Measurements from ENCODE around the gene RNH1. TPM values are rescaled to one million over a fixed set of nuclear protein-coding genes. Genes with fewer than 3 reads are reported as not detected.

RNH1 gene
- total and polyA plus RNA-seq, 2 of the 8 experiments (the other 6 are each of a cell fraction or from before 2014, with no cell fraction given), result 48.7 to 49.8 TPM

DNA sequence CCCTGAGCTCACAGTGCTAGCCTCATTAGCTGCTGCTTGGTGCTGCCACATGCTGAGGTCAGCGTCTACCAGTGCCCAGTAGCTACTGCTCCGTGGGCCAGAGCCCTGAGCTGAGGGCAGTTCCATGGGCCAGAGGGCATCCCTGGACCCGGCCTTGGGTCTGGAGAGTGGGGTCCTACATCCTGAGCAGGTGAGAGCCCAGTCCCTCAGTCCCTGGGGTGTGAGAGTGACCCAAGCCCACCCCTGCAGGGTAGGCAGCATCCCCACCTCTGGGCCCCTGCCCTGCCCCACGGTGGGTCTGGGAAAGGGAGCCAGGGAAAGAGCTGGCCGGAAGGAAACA lies 43.7 kb upstream of the RNH1 start:
- Histone ChIP-seq H3K56ac (replicated peaks; ENCODE audit: insufficient read length, low read depth, low read length) (no peak overlapping the region), H2AK5ac (ENCODE audit: low read depth, low read length) (no peak overlapping the region), H3K27ac (ENCODE audit: low read depth, low read length) (no peak overlapping the region), H2AFZ (ENCODE audit: low read length) (no peak overlapping the region), H3K27me3 (replicated peaks in 1 of 4; ENCODE audit: control insufficient read depth in 3 of 4, extremely low read depth in 1 of 4, insufficient read depth in 3 of 4, low read length in 3 of 4) (peaks cover 1 to 3% (median 3%) of the 10 kb centered on the region in 4 experiments; a peak in 6 of 7 replicates), H3K18ac (ENCODE audit: extremely low read depth, low read length) (no peak overlapping the region), H3K4me2 (ENCODE audit: insufficient read depth in 1 of 2, low read depth in 2 of 2, low read length in 2 of 2) (no peak overlapping the region), H2BK15ac (ENCODE audit: low read length) (no peak overlapping the region), H3K4ac (replicated peaks; ENCODE audit: insufficient read length, low read depth, low read length) (no peak overlapping the region), H2BK20ac (ENCODE audit: low read length) (no peak overlapping the region), H3K4me1 (replicated peaks in 1 of 4; ENCODE audit: control insufficient read depth in 3 of 4, insufficient read depth in 4 of 4, low read length in 3 of 4) (peaks cover 0 to 8% (median 0%) of the 10 kb centered on the region in 4 experiments; a peak in 3 of 7 replicates), H3K14ac (ENCODE audit: insufficient read length) (no peak overlapping the region), H3K4me3 (ENCODE audit: extremely low read depth in 1 of 4, insufficient read depth in 2 of 4, low read depth in 3 of 4, low read length in 4 of 4) (no peak overlapping the region), H3K79me2 (ENCODE audit: control insufficient read depth in 1 of 2, insufficient read depth in 2 of 2, low read length in 2 of 2) (no peaks in the 10 kb centered on the region), H2BK12ac (ENCODE audit: low read depth, low read length) (0 out of 2 replicates have a peak overlapping the region, but pooled peaks have one; percentile 17), H4K91ac (replicated peaks; ENCODE audit: insufficient read length, low read length) (no peak overlapping the region), H3K9ac (replicated peaks in 1 of 4; ENCODE audit: extremely low read depth in 1 of 4, low read depth in 3 of 4, low read length in 3 of 4) (no peak overlapping the region), H4K20me1 (replicated peaks in 1 of 2; ENCODE audit: control insufficient read depth in 1 of 2, insufficient read depth in 2 of 2, low read length in 2 of 2) (no peaks in the 10 kb centered on the region), H4K8ac (ENCODE audit: extremely low read depth, insufficient read depth, low read length) (peak overlapping the region; percentile 68), H3K9me3 (ENCODE audit: insufficient read depth in 2 of 2, low read depth in 1 of 2, low read length in 1 of 2) (no peaks in the 10 kb centered on the region), H3K23me2 (ENCODE audit: low read depth, low read length) (peaks cover 3% of the 10 kb centered on the region; the same call in 1 of the 2 replicates), H2BK120ac (replicated peaks; ENCODE audit: low read depth, low read length) (no peak overlapping the region), H3K79me1 (ENCODE audit: low read depth, low read length) (no peaks in the 10 kb centered on the region), H3K23ac (ENCODE audit: insufficient read length) (no peak overlapping the region), H4K5ac (ENCODE audit: insufficient read length, low read depth, low read length) (no peak overlapping the region), H2BK5ac (ENCODE audit: low read depth, low read length) (no peak overlapping the region), H3K36me3 (ENCODE audit: control insufficient read depth in 2 of 4, insufficient read depth in 4 of 4, low read length in 3 of 4) (no peaks in the 10 kb centered on the region)
- FAIRE-seq (no peak), DNase-seq (ENCODE audit: low read depth in 1 of 2, low spot score in 2 of 2) (no peak)
- 89% methylated on average over 4 of the region's 5 CpGs; no CpG with 5 or more reads in 1 of the 2 experiments for WGBS, 2 experiments (ENCODE audit: extremely low coverage in 1 of 2, insufficient coverage in 1 of 2, insufficient read length in 1 of 2, insufficient replicate concordance in 2 of 2, low coverage in 1 of 2, low lambda C conversion rate in 2 of 2, missing lambda C conversion rate in 1 of 2)
- ChIA-PET CTCF (ENCODE audit: partially characterized antibody) (interaction anchor here (0.9 to 1.6 kb wide), 4 partner anchors 9 to 12 kb away, joined by 3 to 4 read pairs (median 4); no protein-coding TSS in a partner anchor), POLR2A (ENCODE audit: partially characterized antibody) (no interaction called here)
- TF ChIP-seq RBBP5 (IDR thresholded peaks at IDR 0.05; ENCODE audit: borderline replicate concordance, low read depth, low read length) (no peak), RNF2 (IDR thresholded peaks at IDR 0.05; ENCODE audit: borderline replicate concordance, low read depth, low read length, missing control alignments, poor library complexity, severe bottlenecking) (no peak), KDM4A (IDR thresholded peaks at IDR 0.05; ENCODE audit: low read depth, low read length, severe bottlenecking) (no peak), GABPA (IDR thresholded peaks at IDR 0.05; ENCODE audit: borderline replicate concordance, insufficient read depth, low read length) (no peak), BRCA1 (IDR thresholded peaks at IDR 0.05; ENCODE audit: low read depth, low read length) (no peak), KDM1A (IDR thresholded peaks at IDR 0.05; ENCODE audit: borderline replicate concordance, low read length) (no peak), ASH2L (IDR thresholded peaks at IDR 0.05; ENCODE audit: low read length) (no peak), POU5F1 (IDR thresholded peaks at IDR 0.05; ENCODE audit: low read depth, low read length) (no peak)

Measured in H1 (cell line).